ENCODE measurements around the gene SIK2. TPM values are rescaled to one million over a fixed set of nuclear protein-coding genes. Genes with fewer than 3 reads are reported as not detected.

The SIK2 gene
- total RNA-seq, 1 experiment from 2014 or later = 7.7 TPM

DNA sequence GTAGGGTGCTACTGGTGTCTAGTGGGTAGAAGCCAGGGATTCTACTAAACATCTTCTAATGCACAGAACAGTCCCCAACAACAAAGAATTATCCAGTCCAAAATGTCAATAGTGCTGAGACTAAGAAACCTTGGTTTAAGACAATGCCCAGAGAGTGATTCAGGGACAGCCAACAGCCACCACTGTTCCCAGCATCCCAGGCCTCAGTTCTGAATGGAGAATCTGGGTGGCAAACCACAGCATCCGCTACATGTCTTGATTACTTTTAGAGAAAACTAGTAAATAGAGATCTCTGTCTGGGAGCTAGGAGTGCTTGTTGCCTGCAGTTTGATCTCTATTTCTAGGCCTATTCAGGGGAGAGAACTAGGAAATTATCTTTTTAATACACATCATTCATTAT lies 20.9 kb upstream of the SIK2 start:
- no peak for DNase-seq (ENCODE audit: low spot score)

DNA sequence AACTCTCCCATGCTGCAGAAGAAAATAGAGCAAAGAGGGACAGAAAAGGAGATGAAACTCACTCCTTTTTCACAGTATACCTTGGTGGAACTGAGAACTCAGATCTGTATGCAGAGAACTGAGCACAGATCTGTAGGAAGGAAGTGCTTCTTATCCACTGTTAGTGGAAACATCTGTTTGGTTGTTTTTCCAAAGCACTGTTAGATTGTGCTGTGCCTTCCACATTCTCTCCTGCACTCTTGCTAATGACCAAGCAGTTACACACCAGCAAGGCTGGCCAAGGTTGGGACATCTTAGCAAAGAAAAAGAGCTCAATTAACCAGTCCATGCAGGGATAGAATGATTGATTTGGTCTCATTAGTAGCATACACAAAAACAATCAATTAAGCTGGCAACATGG lies 20.1 kb upstream of the SIK2 start:
- DNase-seq (ENCODE audit: low spot score) = no peak

DNA sequence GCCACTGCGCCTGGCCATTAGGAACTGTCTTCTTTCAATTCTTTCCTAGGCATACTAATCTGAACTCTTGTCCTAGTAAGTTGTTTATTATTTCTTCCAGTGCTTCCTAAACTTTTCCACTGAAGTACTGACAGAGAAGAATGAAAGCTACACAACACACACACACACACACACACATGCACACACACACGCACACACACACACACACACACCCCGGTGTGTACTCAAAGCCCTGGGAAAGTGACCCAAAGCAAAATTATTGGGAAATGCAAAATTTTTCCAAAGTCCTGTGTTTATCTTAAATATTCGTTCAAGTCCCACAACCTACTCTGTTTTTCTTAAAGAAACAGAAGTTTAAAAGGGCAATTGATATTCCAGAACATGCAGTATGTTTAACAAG lies 19.4 kb upstream of the SIK2 start:
- peak; percentile 31 for DNase-seq (ENCODE audit: low spot score)

DNA sequence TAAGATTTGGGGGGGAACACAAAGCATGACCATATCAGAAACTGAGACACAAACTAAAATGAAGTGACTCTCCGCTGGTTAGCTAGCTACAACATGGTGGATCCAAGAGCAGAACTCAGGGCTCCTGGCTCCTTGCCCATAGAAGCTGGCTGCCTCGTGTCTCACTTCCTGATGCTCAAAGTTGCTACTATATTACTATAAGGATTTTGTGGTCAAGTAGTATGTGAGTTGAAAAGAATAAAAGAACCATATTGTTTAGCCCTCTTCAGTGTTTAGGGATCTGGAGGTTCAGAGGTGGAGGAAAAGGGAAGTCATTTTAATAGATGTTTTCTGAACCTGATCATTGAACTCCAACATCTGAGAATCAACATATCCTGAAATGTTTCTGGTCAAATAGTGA lies 16.9 kb upstream of the SIK2 start:
- no peak for DNase-seq (ENCODE audit: low spot score)

DNA sequence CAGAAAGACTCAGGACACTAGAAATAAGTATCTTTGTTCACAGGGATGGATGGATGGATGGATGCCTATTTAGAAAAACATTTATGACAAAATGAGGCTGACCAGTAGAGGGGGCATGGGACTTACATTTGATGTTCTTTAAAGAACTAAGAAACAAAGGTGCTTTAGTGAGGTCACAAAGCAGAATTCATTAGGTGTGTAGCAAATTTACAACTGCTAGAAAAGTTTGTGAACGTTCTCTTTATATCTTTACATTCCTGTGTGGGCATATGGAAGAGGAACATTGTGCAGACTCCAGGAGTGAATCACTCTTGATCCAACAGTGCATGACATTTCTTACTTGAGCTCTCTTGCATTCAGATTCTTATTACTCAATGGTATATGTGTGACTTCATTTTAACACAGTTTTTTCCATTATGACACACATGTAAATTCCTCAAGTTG lies 15.8 kb upstream of the SIK2 start:
- DNase-seq (ENCODE audit: low spot score) = peak; percentile 47

DNA sequence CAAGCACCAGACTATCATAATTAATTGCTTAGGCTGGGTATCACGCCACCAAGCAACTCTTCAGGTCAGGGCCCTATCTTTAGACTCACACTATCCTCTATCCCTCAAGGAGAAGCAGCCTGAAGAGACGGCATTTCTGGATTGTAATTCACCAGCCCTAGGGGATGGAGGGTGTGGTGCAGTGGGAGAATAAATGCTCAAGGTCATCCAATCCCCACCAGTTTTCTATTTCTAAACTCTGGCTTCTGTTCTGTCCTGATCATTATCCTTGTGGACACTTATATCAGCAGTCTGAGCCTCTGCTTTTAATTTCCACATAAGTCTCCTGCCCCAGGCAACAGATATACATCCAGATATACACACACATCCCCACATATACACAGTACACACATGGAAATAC lies 13.1 kb upstream of the SIK2 start:
- DNase-seq (ENCODE audit: low spot score) = no peak

DNA sequence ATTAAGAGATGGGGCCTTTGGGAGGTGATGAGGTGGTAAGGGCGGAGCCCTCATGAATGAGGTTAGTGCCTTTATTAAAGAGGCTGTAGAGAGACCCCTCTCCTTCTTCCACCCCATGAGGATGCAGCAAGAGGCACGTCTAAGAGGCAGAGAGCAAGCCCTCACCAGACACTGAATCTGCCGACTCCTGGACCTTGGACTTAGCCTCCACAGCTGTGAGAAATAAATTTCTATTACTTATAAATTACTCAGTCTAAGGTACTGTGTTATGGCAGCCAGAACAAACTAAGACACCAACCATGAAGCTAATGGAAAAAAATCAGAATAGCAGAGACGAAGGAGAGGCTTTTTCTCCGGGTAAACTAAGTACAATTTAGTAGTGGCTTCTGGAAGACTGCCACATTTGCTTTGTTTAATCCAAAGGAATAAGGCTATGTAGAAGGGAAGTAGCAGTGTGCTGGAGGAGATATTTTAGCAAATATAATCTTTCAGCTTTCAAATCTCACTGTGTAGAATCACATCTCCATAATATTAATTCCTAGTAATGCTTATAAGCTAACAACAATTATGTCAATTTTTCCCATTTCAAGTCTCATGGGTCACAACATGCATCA lies 12.3 kb upstream of the SIK2 start:
- no peak for DNase-seq (ENCODE audit: low spot score)

DNA sequence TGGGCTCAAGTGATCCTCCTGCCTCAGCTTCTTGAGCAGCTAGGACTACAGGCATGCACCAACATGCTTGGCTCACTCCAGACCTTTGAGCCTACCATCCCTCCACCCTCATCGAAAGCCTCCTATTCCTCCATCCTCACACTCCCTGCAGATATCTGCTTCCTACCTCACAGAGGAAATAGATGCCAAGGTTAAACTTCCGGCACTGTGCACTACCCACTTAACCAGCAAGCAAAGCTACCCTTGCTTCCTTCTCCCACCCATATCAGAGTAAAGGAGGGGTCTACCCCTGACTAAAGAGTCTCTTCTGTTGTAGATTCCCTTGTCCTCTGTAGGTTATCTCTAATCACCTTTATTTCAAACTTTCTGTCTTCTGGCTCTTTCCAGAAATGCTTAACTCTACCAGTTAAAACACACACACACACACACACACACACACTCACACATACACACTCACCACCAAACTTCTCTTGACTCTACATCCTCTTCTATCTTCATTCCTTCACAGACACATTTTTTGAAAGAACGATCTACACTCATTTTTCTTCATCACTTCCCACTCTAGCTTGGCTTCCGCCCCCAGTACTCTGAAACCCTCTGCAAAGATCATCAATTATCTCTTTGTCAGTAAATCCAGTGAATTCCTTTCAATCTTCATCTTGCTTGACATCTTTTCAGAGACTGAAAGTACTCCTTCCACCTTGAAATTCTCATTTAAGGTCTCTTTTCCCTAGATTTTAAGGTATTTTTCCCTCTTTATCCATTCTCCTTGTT lies 10.9 kb upstream of the SIK2 start:
- no peak for DNase-seq (ENCODE audit: low spot score)

DNA sequence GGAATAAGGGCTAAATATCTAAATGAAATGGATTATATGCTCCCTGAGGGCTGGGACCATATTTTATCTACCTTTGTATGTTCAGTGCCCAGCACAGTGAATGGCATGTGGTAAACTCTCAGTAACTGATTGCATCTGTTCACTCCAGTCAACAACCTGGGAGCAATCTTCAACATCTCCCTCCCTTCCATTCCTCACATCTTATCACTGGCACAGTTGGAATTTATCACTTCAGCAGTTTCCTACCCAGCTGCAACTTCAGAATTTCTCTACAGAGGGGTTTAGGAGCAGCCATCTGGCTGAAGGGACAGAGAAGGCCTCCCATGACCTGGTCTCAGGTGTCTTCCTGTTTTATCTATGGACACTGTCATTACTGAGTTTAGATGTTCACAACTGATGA lies 9.8 kb upstream of the SIK2 start:
- no peak for DNase-seq (ENCODE audit: low spot score)

DNA sequence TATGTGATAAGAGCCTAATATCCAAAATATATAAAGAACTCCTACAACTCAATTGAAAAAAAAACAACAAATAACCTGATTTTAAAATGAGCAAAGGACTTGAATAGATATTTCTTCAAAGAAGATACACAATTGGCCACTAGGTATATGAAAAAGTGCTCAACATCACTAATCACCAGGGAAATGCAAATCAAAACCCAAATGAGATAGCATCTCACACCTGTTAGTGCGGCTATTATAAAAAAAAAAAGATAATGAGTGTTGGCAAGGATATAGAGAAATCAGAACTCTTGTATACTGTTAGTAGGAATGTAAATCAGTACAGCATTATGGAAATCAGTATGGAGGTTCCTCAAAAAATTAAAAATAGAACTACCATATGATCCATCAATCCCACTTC lies 5.9 kb upstream of the SIK2 start:
- no peak for DNase-seq (ENCODE audit: low spot score)

DNA sequence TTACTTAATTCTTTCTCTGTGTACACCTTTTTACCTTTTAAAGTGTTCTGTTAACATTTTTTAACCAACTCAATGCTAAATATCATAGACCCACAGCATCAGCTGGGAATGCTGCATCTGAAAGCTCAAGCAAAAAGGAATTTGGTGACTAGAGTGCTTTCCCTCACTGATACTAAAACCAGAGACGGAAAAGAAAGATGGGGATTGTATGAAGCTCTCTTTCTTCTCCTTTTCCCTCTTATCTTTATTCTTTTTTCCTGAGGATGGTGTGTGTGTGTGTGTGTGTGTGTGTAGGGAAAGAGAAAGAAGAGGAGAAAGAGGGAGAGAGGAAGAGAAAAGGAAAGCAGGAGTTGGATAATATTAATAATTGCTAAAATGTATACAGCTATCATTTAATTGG lies 4.1 kb upstream of the SIK2 start:
- no peak for DNase-seq (ENCODE audit: low spot score)

DNA sequence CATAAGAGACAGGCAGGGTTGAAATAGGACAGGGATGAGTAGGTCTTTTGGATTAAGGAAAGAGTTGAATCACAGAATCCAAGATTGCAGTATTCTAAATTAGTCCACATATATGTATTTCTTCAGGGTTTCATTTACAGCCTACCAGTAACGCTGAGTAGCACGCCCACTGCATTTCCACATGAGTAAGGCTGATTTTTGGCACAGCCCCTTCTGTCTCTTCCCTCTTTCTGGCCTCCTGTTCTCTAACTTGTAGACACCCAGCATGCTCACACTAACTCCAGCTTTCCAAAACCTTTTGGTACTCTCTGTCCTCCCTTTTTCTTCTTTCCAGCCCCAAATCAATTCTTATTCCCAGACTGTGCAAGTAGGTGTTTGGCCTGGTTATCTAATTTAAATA lies 3.7 kb upstream of the SIK2 start:
- no peak for DNase-seq (ENCODE audit: low spot score)

DNA sequence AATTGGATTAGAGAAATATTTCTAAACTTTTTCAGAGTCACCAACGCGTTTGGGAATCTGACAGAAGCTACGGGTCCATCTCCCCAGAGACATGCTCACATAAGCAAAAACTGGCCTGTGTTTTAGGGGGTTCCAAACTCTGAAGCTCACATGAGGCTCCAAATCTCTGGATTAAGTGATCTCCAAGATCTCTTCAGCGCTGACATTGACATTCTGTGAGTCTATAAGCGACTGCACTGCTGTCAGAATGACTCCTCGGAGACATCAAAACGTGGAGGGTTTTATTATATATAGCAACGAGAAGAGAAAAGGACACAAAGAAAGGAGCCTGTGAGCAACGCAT lies 642 bp upstream of the SIK2 start:
- no peak for DNase-seq (ENCODE audit: low spot score)

DNA sequence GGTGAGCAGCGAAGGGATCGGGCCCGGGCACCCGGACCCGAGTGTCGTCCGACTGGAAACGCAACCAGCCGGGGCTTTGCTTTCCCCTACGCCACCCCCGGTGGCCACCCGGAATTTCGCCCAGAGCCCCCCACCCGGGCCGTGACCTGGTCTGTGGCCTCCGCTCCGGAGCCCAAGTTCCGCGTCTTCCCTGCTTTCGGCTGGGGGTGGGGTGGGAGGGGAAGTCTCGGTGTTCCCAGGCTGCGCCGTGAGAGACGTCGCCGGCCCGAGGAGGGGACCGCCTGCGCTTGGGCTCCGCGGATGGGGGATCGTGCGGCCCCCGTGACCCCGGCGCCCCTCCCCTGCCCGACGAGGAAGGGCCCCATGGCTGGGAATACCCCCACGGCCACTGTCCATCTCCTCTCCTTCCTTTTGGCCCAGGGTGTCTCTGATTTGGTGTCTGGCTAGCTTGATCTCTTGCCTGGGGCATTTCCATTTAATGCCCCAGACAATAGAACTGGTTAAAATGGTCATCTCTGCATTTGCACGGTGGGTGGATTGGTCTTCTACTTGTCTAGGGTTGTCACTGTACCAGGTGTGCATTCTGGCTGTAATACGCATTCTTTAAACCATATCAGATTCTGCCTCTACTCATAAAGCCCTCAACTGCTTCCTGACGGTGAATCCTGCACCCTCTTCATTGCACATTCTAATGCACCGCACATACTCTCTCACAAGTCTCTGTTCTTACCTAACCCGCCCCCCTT lies 789 bp downstream of the SIK2 start:
- DNase-seq (ENCODE audit: low spot score) = no peak

DNA sequence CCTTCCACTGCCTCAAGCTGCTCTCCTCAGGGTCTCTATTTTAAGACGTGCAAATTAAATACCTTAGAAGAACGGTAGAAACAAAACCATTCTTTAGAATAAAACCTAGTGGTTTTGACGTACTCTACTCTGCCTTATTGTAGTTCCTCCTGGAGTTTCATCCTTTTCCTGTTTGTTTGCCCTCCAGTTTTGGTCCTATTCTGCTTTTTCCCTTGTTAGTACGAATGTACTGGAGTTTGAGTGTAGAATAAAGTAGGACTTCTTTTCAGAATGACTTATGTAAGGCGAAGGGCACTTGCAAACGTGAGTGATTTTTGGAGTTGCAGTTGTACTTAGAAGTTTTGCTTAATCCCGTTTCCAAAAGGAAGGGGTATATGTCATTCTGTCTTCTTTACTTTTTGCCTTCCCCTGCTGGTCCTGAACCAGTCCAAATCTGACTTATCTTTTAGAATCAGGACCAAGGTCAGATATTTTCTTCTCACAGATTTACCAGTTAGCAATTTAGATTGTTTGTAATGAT lies 1.4 kb downstream of the SIK2 start:
- DNase-seq (ENCODE audit: low spot score) = no peak

DNA sequence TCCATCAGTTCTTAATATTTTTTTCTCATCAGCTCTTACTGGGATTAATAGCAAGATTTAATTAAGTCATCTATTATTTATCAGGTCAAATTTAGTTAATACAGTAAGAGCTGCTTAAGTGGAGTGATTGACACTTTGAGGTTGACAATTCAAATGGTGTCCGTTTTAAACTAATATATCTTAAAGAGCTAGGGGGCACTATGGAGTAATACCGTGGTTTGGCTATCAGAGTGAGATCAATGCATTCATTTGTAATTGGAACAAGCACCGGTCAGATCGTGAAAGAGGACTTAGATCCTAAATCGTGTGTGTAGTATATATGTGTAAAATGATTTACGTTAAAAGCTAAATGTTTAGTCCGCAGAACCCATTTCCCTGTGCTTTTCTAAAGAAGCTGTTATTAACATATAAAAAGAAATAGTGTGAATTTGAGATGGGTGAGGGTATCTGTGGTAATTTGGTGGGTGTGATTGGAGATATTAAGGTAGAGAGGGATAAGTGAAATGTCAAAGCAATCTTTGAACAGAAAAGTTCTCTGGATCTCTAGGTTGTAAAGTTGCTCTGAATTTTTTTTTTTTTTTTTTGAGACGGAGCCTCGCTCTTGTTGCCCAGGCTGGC lies 2.3 kb downstream of the SIK2 start:
- peak; percentile 17 for DNase-seq (ENCODE audit: low spot score)

DNA sequence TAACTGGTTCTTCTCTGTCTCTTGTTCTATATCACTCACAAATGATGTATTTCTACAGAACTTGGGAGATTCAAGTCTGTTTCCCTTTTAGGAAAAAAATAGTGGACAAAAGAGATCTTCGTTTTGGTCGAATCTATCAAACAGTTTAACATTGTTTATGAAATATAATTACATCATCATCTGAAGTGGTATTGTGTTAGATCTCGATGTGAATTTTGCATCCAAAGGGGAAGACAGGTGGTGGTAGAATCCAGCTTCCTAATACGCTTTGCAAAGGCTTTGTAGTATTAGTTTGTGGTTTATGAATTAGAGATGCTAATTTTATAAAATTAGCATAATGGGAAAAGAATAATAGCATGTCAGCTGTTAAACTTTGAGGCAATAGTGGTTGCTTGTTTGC lies 3.4 kb downstream of the SIK2 start:
- DNase-seq (ENCODE audit: low spot score) = no peak

DNA sequence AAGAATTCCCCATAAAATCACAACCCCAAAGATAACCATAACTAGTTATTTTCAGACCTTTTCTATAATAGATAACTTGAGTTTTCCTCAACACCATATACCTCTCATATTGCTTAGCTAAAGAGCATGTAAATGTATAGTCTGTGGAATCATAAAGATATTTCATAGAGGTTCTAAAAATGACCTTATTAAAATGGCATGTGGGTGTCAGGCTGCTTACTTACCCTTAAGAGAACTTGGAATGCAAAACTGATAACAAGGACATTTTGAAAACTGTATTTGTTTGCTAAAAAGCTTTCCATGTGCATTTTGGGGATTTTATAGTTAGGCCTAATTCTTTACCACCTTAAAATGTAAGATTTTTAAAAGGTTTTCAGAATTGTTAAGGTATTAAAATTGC lies 4.7 kb downstream of the SIK2 start:
- no peak for DNase-seq (ENCODE audit: low spot score)

DNA sequence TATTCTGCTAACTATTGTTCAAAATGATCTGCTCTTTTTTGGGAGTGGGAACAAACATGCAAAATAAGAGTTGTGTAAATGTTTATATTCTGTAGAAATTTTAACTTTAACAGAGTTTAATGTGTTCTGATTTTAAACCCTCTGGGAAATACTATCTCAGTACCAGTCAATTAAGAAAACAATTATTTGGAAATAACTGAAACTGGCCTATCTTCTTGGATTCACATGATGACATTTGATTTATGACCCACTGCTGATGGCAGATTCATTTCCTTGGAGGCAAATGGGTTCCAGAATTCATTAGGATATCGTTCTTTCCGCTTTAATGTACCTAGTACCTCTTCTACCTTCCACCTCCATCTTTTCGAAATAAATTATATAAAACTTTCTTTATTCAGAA lies 5.5 kb downstream of the SIK2 start:
- DNase-seq (ENCODE audit: low spot score) = no peak

DNA sequence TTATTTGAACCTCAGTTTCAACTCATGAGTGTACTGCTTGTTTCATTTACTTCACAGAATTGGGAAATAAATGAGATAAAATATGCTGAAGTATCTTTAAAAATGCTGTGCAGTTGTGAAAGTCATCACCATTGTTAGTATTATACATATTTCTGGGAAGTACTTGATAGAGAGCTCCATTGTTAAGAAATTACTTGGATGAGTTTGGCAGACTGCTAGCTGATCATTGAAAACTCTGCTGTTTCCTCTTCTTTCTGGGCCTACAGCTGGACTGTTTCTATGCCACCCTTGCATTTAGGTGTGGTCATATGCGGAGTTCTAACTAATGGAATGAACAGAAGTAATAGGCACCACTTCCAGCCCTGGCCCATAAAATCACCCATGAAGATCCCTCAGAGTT lies 10.0 kb downstream of the SIK2 start:
- no peak for DNase-seq (ENCODE audit: low spot score)

DNA sequence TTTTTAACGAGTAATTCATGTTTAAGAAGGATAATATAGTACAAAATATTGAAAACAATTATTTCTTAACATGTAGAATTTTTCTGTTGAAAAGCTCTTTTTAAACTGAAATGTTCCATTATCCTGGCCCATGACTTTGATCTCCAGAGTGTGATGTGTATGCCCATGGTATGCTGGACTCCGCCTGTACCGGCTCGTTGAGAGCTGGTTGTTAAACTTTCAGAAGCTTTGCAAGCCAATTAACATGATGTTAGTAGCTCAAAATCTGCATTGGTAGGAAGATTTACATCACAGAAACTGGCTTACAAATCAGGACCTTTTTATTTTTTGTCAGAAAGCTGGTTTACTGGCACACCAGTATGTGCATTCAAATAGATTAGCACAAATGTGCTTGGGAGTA lies 15.0 kb downstream of the SIK2 start:
- no peak for DNase-seq (ENCODE audit: low spot score)

DNA sequence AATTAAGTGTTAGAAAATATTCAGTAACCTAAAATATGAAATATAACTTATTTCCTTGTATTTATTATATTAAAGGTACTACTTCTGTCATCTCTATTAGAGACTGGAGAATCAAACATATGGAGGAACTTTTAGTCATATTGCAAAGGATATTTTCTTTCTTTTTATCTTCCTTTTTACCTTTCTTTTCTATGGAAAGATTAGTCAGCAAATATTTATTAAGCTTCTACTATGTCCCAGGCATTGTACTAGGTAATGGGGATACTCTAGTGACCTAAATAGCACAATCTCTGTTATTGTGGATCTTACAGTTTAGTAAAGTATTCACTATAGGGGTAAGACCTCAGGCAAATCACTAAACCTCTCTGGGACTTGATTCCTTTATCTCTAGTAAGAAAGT lies 18.3 kb downstream of the SIK2 start:
- DNase-seq (ENCODE audit: low spot score) = no peak

Measured in H4 (cell line).